Fibroblast of peridontal ligament (primary cell): ENCODE measurements around the gene SLC66A1.

Experiments used
- DNase-seq: peaks from one replicate; pipeline ENCODE4 v3.0.0-alpha.2; 2010; ENCODE audit errors: extremely low read depth

Gene SLC66A1

DNA sequence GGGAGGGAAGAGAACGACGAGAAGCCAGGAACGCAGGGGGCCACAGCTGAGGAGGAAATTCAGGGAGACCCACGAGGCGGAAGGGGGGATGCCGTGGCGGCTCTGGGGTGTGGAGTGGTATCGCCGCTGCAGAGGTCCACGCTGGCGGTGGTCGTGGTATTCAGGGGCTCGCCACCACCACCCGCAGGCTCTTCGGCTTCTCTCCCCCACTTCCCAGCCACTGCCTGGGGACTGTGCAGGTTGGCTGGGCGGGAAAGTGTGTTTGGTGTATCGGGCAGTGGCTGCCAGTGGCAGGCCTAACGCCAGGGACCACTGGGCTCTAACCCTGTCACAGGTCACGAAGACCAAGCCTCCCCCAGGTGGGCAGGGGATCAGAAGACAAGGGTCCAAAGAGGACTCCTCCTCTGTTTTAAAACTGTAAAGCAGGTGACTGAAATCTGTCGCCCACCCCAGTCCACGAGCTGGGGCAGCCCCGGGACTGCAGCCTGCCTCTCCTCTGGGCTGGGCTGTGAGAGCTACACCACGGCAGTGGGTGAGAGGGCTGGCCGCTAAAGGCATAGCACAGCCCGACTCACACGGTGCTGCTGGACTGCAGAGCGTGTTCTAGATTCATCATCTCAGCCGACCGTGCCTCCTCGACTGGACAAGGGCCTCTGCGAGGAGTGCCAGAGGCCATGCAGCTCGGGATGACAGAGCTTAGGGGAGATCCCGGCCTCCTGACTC, 30.9 kb downstream of the SLC66A1 start:
- no peak for DNase-seq

DNA sequence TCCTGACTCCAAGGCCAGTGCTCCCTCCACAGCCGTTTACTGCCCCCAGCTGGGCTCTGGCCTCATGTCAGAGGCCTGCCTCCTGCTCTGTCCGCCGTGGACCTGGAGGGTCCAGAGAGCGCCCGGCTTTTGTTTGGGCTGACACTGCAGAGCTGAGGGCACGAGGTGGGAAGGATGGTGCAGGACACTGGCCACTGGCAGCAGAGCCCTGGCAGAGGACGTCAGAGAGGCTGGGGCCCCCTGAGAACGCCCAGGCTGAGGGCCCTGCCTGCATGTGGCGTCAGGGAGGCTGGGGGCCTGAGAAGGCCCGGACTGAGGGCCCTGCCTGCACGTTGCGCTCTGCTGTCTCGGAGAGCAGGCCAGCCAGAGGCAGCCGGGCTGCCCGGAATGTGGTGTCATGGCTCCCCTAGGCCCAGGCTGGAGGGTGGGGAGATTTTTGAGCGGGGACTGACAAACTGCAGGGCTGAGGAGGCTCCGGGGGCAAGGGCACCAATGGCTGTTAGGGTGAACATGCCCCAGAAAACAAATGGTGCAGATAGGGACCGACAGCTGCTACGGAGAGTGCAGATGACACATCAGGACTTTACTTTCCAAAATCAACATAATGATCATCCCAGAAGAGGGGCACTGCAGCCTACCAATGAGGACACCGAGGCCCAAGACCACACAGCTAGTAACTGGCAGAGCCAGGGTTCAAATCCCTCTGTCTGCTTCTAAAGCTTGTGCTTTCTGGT, 31.7 kb downstream of the SLC66A1 start:
- no peak for DNase-seq

- no peak for DNase-seq
Measured at GRCh38 chr1:19344372-19344810, 32.3 kb downstream of the SLC66A1 start.

DNA sequence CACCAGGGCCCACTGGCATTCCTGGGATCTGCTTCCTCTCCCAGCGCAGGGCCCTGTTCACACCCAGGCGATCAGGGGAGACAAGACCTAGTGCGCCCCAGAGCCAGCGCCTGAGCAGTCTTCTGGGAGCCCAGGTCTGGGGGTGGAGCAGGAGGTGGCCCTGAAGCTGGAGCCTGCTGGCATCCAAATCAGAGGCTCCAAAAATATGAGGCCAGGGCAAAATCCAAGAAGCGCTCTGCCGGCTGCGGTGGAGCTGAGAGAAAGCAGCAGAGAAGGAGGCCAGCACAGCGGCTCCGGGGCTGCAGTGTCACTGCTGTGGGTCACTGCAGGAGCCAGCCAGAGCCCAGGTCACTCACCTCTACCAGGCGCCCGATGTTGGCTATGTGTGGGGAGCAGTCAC, 32.7 kb downstream of the SLC66A1 start:
- no peak for DNase-seq

- no peak for DNase-seq
Measured at GRCh38 chr1:19345391-19345790, 33.3 kb downstream of the SLC66A1 start.

- DNase-seq = no peak
Measured at GRCh38 chr1:19346026-19346425, 33.9 kb downstream of the SLC66A1 start.

DNA sequence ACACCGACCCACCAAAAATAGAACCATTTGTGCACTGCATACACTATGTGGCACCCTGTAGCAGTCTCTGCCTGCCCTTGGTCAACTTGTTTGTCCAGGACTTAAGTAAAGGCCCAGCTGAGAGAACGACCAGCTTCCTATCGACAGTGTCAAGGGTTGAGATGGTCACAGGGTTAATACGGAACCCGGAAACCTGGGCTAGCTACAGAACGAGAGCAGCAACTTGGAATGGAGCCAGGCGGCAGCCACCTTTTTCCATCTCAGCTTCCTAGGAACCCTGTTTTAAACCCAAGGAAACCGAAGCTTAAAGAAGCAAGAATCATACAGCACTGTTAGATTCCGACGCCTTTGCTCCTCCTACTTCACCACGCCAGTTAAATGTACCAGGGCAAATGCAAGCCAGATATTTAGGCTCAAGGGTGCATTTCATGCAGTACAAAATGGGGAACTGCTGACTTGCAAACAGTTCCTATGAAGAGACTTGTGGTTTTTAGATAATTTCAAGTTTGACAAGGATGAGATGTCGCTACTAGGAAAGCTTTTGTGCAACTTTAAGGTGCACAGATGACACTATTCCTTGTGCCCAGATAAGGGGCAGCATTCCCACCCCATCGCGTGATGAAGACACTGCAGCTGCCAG, 35.5 kb downstream of the SLC66A1 start:
- no peak for DNase-seq

- no peak for DNase-seq
Measured at GRCh38 chr1:19348441-19349198, 36.5 kb downstream of the SLC66A1 start.

DNA sequence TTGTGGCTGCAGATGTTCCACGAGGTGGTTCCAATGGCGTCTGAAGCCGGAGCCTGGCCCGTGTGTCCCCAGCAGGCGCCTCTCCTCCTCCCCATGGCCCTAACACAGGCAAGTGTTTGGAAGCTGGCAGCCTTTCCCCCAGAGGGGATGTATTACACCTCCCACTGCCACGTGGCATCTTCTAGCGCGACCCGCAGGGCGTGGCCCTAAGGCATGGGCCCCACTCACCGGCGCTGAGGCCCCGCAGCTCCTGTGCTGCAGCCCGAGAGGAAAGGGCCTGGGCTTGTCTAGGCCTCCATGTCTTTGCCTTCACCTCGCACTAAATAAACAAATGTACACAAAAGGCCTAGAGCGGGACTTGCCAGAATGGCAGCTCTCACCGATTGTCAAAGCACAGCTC, 37.9 kb downstream of the SLC66A1 start:
- DNase-seq = no peak

DNA sequence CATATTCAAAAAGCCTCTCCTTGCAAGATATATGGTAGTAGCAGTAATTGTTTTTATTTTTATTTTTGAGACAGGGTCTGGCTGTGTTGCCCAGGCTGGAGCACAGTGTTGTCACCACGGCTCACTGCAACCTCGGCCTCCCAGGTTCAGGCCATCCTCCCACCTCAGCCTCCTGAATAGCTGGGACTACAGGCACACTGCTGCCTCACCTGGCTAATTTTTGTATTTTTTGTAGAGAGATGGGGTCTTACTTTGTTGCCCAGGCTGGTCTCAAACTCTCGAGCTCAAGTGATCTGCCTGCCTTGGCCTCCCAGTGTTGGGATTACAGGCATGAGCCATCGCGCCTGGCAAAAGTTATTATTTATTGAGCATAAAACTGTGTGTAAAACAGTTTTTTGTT, 38.4 kb downstream of the SLC66A1 start:
- no peak for DNase-seq

- DNase-seq = no peak
Measured at GRCh38 chr1:19351873-19352272, 39.7 kb downstream of the SLC66A1 start.

GRCh38 chr1:19352839-19353238, 40.7 kb downstream of the SLC66A1 start:
- DNase-seq = no peak

DNA sequence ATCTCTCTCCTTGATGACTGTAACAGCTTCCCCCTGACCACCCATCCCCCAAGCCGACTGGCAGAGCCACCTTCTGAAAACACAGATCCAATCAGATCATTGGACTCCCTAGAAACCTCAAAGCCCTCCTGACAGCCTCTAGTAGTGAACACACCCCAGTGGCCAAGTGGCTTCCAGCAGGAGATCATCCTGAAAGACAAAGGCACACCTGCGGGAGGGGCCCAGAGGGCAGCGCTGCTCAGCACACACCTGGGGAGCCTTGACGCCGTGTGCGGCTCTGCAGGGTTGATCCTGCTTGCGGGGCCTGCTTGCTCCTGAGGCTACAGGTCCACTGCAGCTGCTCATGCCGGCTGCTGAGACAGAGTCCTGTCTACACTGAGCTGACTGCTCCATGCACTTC, 41.5 kb downstream of the SLC66A1 start:
- no peak for DNase-seq

GRCh38 chr1:19354531-19354981, 42.4 kb downstream of the SLC66A1 start:
- DNase-seq = no peak

DNA sequence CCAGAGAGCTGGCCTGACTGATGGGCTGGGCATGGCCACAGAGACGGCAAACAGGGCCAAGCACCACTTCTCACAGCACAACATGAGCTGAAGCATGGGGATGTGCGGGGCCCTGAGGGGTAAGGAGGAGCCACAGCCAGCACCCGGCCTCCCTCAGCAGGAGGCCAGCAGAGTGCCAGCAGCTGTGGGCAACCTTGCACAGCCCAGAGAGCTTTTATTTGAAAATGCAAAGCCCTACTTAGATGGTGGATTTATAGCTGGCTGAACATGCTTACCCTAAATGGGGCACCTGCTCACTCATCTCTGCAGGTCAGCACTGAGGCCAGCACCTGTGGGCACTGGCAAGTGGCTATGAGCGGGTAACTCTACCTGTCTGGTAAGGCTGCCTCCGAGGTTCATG, 44.1 kb downstream of the SLC66A1 start:
- no peak for DNase-seq

GRCh38 chr1:19357299-19357986, 45.3 kb downstream of the SLC66A1 start:
- DNase-seq = no peak

- no peak for DNase-seq
Measured at GRCh38 chr1:19358710-19359109, 46.6 kb downstream of the SLC66A1 start.

DNA sequence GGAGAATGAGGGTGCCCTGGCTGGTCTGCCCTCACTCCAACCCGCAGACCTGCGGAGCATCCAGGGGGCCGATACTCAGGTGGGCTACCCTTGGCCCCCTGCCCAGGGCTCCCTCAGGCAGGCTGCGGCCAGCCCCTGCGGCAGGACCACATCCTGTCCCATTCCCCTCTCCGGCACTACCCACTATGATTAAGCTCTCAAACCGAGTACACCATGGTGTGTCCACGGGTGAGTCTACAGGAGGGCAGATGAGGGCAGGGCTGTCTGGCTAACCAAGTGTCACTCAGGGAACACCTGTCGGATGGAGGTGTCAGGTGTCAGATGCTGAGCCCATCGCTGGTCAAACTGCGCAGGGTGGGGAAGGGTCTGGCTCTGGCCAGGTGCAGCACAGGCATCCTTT, 47.2 kb downstream of the SLC66A1 start:
- DNase-seq = no peak

- no peak for DNase-seq
Measured at GRCh38 chr1:19360016-19360415, 47.9 kb downstream of the SLC66A1 start.

DNA sequence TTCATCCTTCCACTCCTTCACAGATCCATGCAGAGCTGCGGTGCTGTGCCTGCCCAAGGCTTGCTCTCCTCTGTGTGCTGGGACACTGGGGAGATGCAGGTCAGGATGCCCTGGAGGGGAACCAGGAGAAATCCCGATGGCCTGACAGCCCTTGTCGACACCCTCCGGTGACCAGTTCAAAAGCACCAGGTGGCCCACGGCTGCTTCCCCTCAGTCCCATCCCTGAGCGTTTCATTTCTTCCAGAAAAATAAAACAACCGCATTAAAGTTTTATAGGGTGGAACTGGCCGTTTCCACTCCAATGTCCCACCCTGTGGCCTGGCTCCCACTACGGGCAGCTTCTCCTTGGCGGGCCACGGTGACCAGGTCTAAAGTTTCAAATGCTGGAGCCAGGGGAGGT, 48.3 kb downstream of the SLC66A1 start:
- DNase-seq = no peak

GRCh38 chr1:19360843-19361610, 48.9 kb downstream of the SLC66A1 start:
- DNase-seq = no peak
